ENCODE data around the gene PRKD1. TPM values are rescaled to one million over a fixed set of nuclear protein-coding genes. Genes with fewer than 3 reads are reported as not detected.

The PRKD1 gene
- total RNA-seq, 1 experiment from 2014 or later = 9.7 TPM

- intact Hi-C loops (cut with micrococcal nuclease; ENCODE audit: unreplicated experiment) = loop anchor here (10.0 kb wide), 1 partner anchor 304 kb away; no protein-coding TSS in a partner anchor
- CTCF ChIA-PET = no interaction called here
- Mint-ChIP-seq H3K4me1 (ENCODE audit: low read depth, unreplicated experiment) (no peaks in the 10 kb centered on the region), H3K4me3 (ENCODE audit: low read depth, unreplicated experiment) (no peak overlapping the region), H3K27me3 (ENCODE audit: unreplicated experiment) (peaks cover 18% of the 10 kb centered on the region), H3K9me3 (ENCODE audit: low read depth, unreplicated experiment) (no peaks in the 10 kb centered on the region), H3K27ac (ENCODE audit: unreplicated experiment) (no peak overlapping the region), H3K36me3 (ENCODE audit: insufficient read depth, unreplicated experiment) (no peaks in the 10 kb centered on the region)
- no TSS peak for BruUV-seq (replicated peaks)
- DNase-seq = no peak
- no peak for TF ChIP-seq CTCF (IDR thresholded peaks at IDR 0.05; ENCODE audit: unreplicated experiment)
Measured at GRCh38 chr14:29528889-29529288, 398.8 kb downstream of the PRKD1 start.

DNA sequence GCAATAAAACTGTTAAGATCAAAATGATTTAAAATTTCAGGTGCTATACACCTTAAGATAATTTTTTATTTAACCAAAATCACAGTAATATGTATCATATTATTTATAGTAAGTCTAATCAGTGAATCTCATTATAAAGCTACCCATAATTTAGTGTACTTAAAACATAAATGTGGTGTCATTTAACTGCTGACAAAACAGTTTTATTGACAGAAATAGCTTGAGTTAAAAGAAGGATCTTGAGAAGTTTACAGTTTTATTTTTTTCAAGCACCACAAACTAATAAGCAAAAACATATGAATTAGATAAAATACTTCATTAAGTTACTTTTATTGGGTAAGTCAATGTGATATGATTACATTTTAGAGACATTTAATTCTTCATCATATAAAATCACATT, 400.4 kb downstream of the PRKD1 start:
- H3K36me3 Mint-ChIP-seq (ENCODE audit: insufficient read depth, unreplicated experiment) = no peaks in the 10 kb centered on the region
- H3K9me3 Mint-ChIP-seq (ENCODE audit: low read depth, unreplicated experiment) = no peaks in the 10 kb centered on the region
- CTCF ChIA-PET = interaction anchor here (0.7 kb wide), 1 partner anchor 51 kb away, joined by 3 read pairs; no protein-coding TSS in a partner anchor
- no peak overlapping the region for H3K4me3 Mint-ChIP-seq (ENCODE audit: low read depth, unreplicated experiment)
- no peak overlapping the region for H3K27ac Mint-ChIP-seq (ENCODE audit: unreplicated experiment)
- no peak for TF ChIP-seq CTCF (IDR thresholded peaks at IDR 0.05; ENCODE audit: unreplicated experiment)
- BruUV-seq (replicated peaks) = no TSS peak
- DNase-seq = no peak
- H3K27me3 Mint-ChIP-seq (ENCODE audit: unreplicated experiment) = peaks cover 10% of the 10 kb centered on the region
- no peaks in the 10 kb centered on the region for H3K4me1 Mint-ChIP-seq (ENCODE audit: low read depth, unreplicated experiment)
- intact Hi-C loops (cut with micrococcal nuclease; ENCODE audit: unreplicated experiment) = loop anchor here (10.0 kb wide), 1 partner anchor 302 kb away; no protein-coding TSS in a partner anchor

Measured in Calu3 (cell line).